Measurements from ENCODE around the gene RBMS3. TPM values are rescaled to one million over a fixed set of nuclear protein-coding genes. Genes with fewer than 3 reads are reported as not detected.

Gene RBMS3
- total RNA-seq, 1 donor from 2014 or later = 70.0 TPM

- Histone ChIP-seq H3K27ac (no peak overlapping the region), H3K9me3 (no peaks in the 10 kb centered on the region), H3K4me1 (peaks cover 3% of the 10 kb centered on the region), H3K36me3 (no peaks in the 10 kb centered on the region), H3K4me3 (no peak overlapping the region), H3K27me3 (no peaks in the 10 kb centered on the region)
- intact Hi-C loops (cut with DNase I) = no loop called here
- DNase-seq (ENCODE audit: extremely low spot score in 2 of 2) = no peak
- TF ChIP-seq POLR2AphosphoS5 (IDR thresholded peaks at IDR 0.05; ENCODE audit: insufficient read depth in 1 of 2, low read depth in 1 of 2) (peak in 1 of 2 donors; percentile 35), POLR2A (IDR thresholded peaks at IDR 0.05) (no peak), CTCF (IDR thresholded peaks at IDR 0.05) (no peak)
Measured at GRCh38 chr3:29447946-29448627, 167.2 kb downstream of the RBMS3 start.

- Histone ChIP-seq H3K27me3 (no peaks in the 10 kb centered on the region), H3K9me3 (no peaks in the 10 kb centered on the region), H3K4me3 (no peak overlapping the region), H3K4me1 (peaks cover 16% of the 10 kb centered on the region), H3K27ac (no peak overlapping the region), H3K36me3 (no peaks in the 10 kb centered on the region)
- TF ChIP-seq POLR2A (IDR thresholded peaks at IDR 0.05) (no peak), POLR2AphosphoS5 (IDR thresholded peaks at IDR 0.05; ENCODE audit: insufficient read depth in 1 of 2, low read depth in 1 of 2) (no peak), CTCF (IDR thresholded peaks at IDR 0.05) (no peak)
- intact Hi-C loops (cut with DNase I) = no loop called here
- DNase-seq (ENCODE audit: extremely low spot score in 2 of 2) = no peak
Measured at GRCh38 chr3:29451920-29452319, 171.0 kb downstream of the RBMS3 start.

- H3K27ac ChIP-seq = no peak overlapping the region
- intact Hi-C loops (cut with DNase I) = no loop called here
- TF ChIP-seq POLR2AphosphoS5 (IDR thresholded peaks at IDR 0.05; ENCODE audit: insufficient read depth in 1 of 2, low read depth in 1 of 2) (no peak), CTCF (IDR thresholded peaks at IDR 0.05) (no peak), POLR2A (IDR thresholded peaks at IDR 0.05) (no peak)
Measured at GRCh38 chr3:29452934-29453283, 172.0 kb downstream of the RBMS3 start.

GRCh38 chr3:29453284-29454001 lies 172.6 kb downstream of the RBMS3 start:
- H3K4me3 ChIP-seq = no peak overlapping the region
- H3K36me3 ChIP-seq = no peaks in the 10 kb centered on the region
- H3K4me1 ChIP-seq = peaks cover 16% of the 10 kb centered on the region
- H3K27ac ChIP-seq = no peak overlapping the region
- DNase-seq (ENCODE audit: extremely low spot score in 2 of 2) = no peak
- TF ChIP-seq POLR2A (IDR thresholded peaks at IDR 0.05) (no peak), CTCF (IDR thresholded peaks at IDR 0.05) (no peak), POLR2AphosphoS5 (IDR thresholded peaks at IDR 0.05; ENCODE audit: insufficient read depth in 1 of 2, low read depth in 1 of 2) (no peak)
- H3K9me3 ChIP-seq = no peaks in the 10 kb centered on the region
- intact Hi-C loops (cut with DNase I) = no loop called here
- H3K27me3 ChIP-seq = no peaks in the 10 kb centered on the region

More at GRCh38 chr3:29452934-29453283, 172.0 kb downstream of the RBMS3 start:
- H3K4me3 ChIP-seq = no peak overlapping the region
- H3K36me3 ChIP-seq = no peaks in the 10 kb centered on the region
- no peaks in the 10 kb centered on the region for H3K27me3 ChIP-seq
- DNase-seq (ENCODE audit: extremely low spot score in 2 of 2) = no peak
- H3K9me3 ChIP-seq = no peaks in the 10 kb centered on the region
- H3K4me1 ChIP-seq = peaks cover 16% of the 10 kb centered on the region

GRCh38 chr3:29454161-29454611 lies 173.3 kb downstream of the RBMS3 start:
- DNase-seq (ENCODE audit: extremely low spot score in 2 of 2) = no peak
- no peaks in the 10 kb centered on the region for H3K9me3 ChIP-seq
- H3K4me1 ChIP-seq = peaks cover 16% of the 10 kb centered on the region
- no peak overlapping the region for H3K4me3 ChIP-seq
- no peaks in the 10 kb centered on the region for H3K27me3 ChIP-seq
- no peaks in the 10 kb centered on the region for H3K36me3 ChIP-seq
- intact Hi-C loops (cut with DNase I) = no loop called here
- H3K27ac ChIP-seq = no peak overlapping the region
- TF ChIP-seq POLR2A (IDR thresholded peaks at IDR 0.05) (no peak), CTCF (IDR thresholded peaks at IDR 0.05) (no peak), POLR2AphosphoS5 (IDR thresholded peaks at IDR 0.05; ENCODE audit: insufficient read depth in 1 of 2, low read depth in 1 of 2) (no peak)

Data from vagina (tissue), 2 donors.